Caco-2 (cell line): ENCODE data around the gene ESRRG. TPM values are rescaled to one million over a fixed set of nuclear protein-coding genes. Genes with fewer than 3 reads are reported as not detected.

Experiments
- BruUV-seq: library from RNA; stranded (reverse); fragments of 400-500 nt; replicated peaks from 2 replicates; lab custom pipeline; 2021; lab: Mats Ljungman, UMichigan
- CTCF ChIA-PET: fragments of 300-600 bp; sonication (Branson Sonifier 250); formaldehyde crosslinking; loops from one replicate; lab custom pipeline; 2022; ENCODE audit warnings: antibody characterized with exemption; lab: Charles Lee
- POLR2A ChIA-PET: fragments of 300-600 bp; sonication (Branson Sonifier 250); formaldehyde crosslinking; loops from one replicate; lab custom pipeline; 2022; ENCODE audit warnings: antibody characterized with exemption; lab: Charles Lee
- DNase-seq, 2 experiments: peaks; one replicate each; pipeline versions ENCODE4 v3.0.0 to v3.0.0-alpha.2; 2020 to 2022
- H3K27me3 ChIP-seq: replicated peaks from 2 replicates; pipeline ENCODE4 v1.6.0; 2011; ENCODE audit warnings: low read length; ENCODE audit not compliant: control insufficient read depth, insufficient read depth
- H3K36me3 ChIP-seq: 2 replicates; pipeline ENCODE4 v1.5.1; 2011; ENCODE audit warnings: low read length; ENCODE audit not compliant: control insufficient read depth, insufficient read depth
- H3K4me1 ChIP-seq: fragments of 250-450 bp; sonication (Bioruptor Pico); 2 replicates; pipeline ENCODE4 v1.5.1; 2020; ENCODE audit warnings: mild to moderate bottlenecking
- H3K4me3 ChIP-seq: 2 replicates; pipeline ENCODE4 v1.5.1; 2011; ENCODE audit warnings: low read depth, mild to moderate bottlenecking, control low read depth, low read length
- H3K9me3 ChIP-seq: fragments of 250-450 bp; sonication (Bioruptor Pico); 2 replicates; pipeline ENCODE4 v1.5.1; 2020; ENCODE audit warnings: mild to moderate bottlenecking, moderate library complexity
- H3K27ac Mint-ChIP-seq: one replicate; pipeline ENCODE4 v1.8.0; 2022; ENCODE audit warnings: mixed read lengths; ENCODE audit not compliant: unreplicated experiment
- H3K27me3 Mint-ChIP-seq: one replicate; pipeline ENCODE4 v1.8.0; 2022; ENCODE audit warnings: mixed read lengths; ENCODE audit not compliant: insufficient read depth, unreplicated experiment
- H3K36me3 Mint-ChIP-seq: one replicate; pipeline ENCODE4 v1.8.0; 2022; ENCODE audit warnings: mild to moderate bottlenecking, mixed read lengths; ENCODE audit not compliant: insufficient read depth, unreplicated experiment
- H3K4me1 Mint-ChIP-seq: one replicate; pipeline ENCODE4 v1.8.0; 2022; ENCODE audit warnings: low read depth, mixed read lengths; ENCODE audit not compliant: unreplicated experiment
- H3K4me3 Mint-ChIP-seq: one replicate; pipeline ENCODE4 v1.8.0; 2022; ENCODE audit warnings: mild to moderate bottlenecking, moderate library complexity, mixed read lengths; ENCODE audit not compliant: unreplicated experiment
- H3K9me3 Mint-ChIP-seq: one replicate; pipeline ENCODE4 v1.8.0; 2022; ENCODE audit warnings: mixed read lengths; ENCODE audit not compliant: unreplicated experiment
- intact Hi-C: fragments of 100-400 bp; cut with micrococcal nuclease; formaldehyde crosslinking; loops from one replicate; pipeline ENCODE4 v1.10.0; 2022; ENCODE audit not compliant: unreplicated experiment
- total RNA-seq: library from RNA; stranded (reverse); gene quantifications from 2 replicates; pipeline ENCODE4 v1.2.3, GENCODE V29; 2022
- TF ChIP-seq, protein P1 (sequence below), 2 experiments: fragments of 200-600 bp in 1 of 2; IDR thresholded peaks; 1 replicate in 1 of 2; 2 replicates in 1 of 2; pipeline versions ENCODE4 v1.5.1 to v1.8.0; 2011 to 2022; ENCODE audit warnings: antibody characterized with exemption in 1 of 2, control low read depth in 1 of 2, inconsistent platforms in 1 of 2, low read depth in 1 of 2, low read length in 1 of 2, mild to moderate bottlenecking in 1 of 2, moderate library complexity in 1 of 2; ENCODE audit not compliant: insufficient read depth in 1 of 2, severe bottlenecking in 1 of 2, unreplicated experiment in 1 of 2

The ESRRG gene
- total RNA-seq, 1 experiment from 2014 or later: 6.6 TPM

DNA sequence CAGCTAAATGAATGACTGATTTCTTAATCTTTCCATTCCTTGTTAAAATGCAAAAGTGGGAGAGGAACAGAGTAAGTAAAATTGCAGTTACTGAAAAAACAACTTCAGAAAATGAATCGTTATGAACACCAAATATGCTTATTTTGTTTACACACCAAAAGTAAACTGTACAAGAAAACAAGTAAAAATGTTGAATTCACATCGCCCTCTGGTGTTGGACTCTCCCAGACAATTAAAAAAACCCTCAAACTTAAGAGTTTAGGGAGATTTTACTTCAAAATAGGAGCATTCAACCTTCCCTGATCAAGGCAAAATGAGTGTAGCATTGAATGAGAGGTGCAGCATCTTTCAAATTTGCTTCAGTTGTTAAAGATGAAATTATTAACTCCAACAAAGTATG lies 19.4 kb upstream of the ESRRG start:
- no peak for DNase-seq
- no peak overlapping the region for H3K27ac Mint-ChIP-seq
- Histone ChIP-seq H3K4me1 (no peaks in the 10 kb centered on the region), H3K9me3 (no peaks in the 10 kb centered on the region), H3K4me3 (no peak overlapping the region), H3K27me3 (no peaks in the 10 kb centered on the region), H3K36me3 (no peaks in the 10 kb centered on the region)
- no TSS peak for BruUV-seq
- intact Hi-C loops: loop anchor here (1.0 to 2.0 kb wide), 2 partner anchors 142 to 432 kb away; no protein-coding TSS in a partner anchor
- no peaks in the 10 kb centered on the region for H3K9me3 Mint-ChIP-seq
- TF ChIP-seq, protein P1, sequence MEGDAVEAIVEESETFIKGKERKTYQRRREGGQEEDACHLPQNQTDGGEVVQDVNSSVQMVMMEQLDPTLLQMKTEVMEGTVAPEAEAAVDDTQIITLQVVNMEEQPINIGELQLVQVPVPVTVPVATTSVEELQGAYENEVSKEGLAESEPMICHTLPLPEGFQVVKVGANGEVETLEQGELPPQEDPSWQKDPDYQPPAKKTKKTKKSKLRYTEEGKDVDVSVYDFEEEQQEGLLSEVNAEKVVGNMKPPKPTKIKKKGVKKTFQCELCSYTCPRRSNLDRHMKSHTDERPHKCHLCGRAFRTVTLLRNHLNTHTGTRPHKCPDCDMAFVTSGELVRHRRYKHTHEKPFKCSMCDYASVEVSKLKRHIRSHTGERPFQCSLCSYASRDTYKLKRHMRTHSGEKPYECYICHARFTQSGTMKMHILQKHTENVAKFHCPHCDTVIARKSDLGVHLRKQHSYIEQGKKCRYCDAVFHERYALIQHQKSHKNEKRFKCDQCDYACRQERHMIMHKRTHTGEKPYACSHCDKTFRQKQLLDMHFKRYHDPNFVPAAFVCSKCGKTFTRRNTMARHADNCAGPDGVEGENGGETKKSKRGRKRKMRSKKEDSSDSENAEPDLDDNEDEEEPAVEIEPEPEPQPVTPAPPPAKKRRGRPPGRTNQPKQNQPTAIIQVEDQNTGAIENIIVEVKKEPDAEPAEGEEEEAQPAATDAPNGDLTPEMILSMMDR (IDR thresholded peaks at IDR 0.05; ENCODE audit: insufficient read depth in 1 of 2, low read depth in 1 of 2, low read length in 1 of 2, severe bottlenecking in 1 of 2, unreplicated experiment in 1 of 2): peak in 1 of 2 experiments; percentile 50
- no peaks in the 10 kb centered on the region for H3K4me1 Mint-ChIP-seq
- H3K4me3 Mint-ChIP-seq: no peak overlapping the region
- no peaks in the 10 kb centered on the region for H3K36me3 Mint-ChIP-seq
- ChIA-PET POLR2A (no interaction called here), CTCF (interaction anchor here (1.0 kb wide), 1 partner anchor 521 kb away, joined by 3 read pairs; no protein-coding TSS in a partner anchor)
- H3K27me3 Mint-ChIP-seq: no peaks in the 10 kb centered on the region

DNA sequence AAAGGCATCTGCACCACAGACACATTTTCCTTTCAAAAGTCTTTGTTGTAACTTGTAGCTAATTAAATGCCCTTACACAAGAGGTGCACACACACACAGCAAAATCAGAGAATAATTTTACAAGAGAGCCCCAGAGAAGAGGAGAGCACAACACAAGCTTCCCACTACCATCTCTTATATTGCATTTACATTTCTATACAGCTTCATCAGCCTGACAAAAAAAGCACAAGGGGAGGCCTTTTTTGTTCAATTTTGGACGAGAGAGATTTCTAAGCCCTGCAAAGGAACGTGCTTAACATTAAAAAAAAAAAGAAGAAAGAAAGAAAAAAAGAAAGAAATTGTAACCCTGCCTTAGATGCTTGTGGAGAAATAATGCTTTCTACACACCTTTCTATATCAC lies 17.1 kb upstream of the ESRRG start:
- TF ChIP-seq, protein P1 (IDR thresholded peaks at IDR 0.05; ENCODE audit: insufficient read depth in 1 of 2, low read depth in 1 of 2, low read length in 1 of 2, severe bottlenecking in 1 of 2, unreplicated experiment in 1 of 2): no peak
- POLR2A ChIA-PET: no interaction called here
- intact Hi-C loops: no loop called here

DNA sequence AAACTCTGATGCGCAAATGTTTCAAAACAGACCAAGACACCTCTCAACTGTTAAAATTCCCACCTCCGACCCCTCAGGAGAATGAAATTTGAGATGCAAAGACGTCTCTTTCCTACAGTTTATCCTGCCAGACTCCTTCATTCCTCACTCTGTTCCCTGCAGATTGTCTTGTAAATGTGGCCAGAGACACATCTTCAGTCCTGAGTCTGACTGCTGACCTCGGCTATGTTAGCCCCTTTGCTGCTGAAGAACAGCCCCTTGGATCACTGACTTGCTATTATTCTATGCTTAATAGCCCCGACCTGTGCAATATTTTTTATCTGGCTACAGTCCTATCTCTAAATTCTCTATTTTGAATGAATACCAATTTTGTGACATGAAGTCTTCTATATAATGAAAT lies 16.6 kb upstream of the ESRRG start:
- CTCF ChIA-PET: no interaction called here
- intact Hi-C loops: no loop called here
- no peak for DNase-seq
- Mint-ChIP-seq H3K36me3 (no peaks in the 10 kb centered on the region), H3K9me3 (no peaks in the 10 kb centered on the region), H3K4me1 (no peaks in the 10 kb centered on the region), H3K27ac (no peak overlapping the region), H3K4me3 (no peak overlapping the region), H3K27me3 (no peaks in the 10 kb centered on the region)
- POLR2A ChIA-PET: no interaction called here
- no peak overlapping the region for H3K4me3 ChIP-seq
- H3K27me3 ChIP-seq: no peaks in the 10 kb centered on the region
- TF ChIP-seq, protein P1 (IDR thresholded peaks at IDR 0.05; ENCODE audit: insufficient read depth in 1 of 2, low read depth in 1 of 2, low read length in 1 of 2, severe bottlenecking in 1 of 2, unreplicated experiment in 1 of 2): no peak
- H3K9me3 ChIP-seq: no peaks in the 10 kb centered on the region
- no TSS peak for BruUV-seq
- H3K4me1 ChIP-seq: no peaks in the 10 kb centered on the region
- no peaks in the 10 kb centered on the region for H3K36me3 ChIP-seq

More for the DNA sequence above, 17.1 kb upstream of the ESRRG start:
- H3K4me1 Mint-ChIP-seq: no peaks in the 10 kb centered on the region
- no peaks in the 10 kb centered on the region for H3K27me3 Mint-ChIP-seq
- H3K9me3 Mint-ChIP-seq: no peaks in the 10 kb centered on the region
- H3K4me3 ChIP-seq: no peak overlapping the region
- H3K27ac Mint-ChIP-seq: no peak overlapping the region
- H3K9me3 ChIP-seq: no peaks in the 10 kb centered on the region
- CTCF ChIA-PET: no interaction called here
- DNase-seq: no peak
- no peak overlapping the region for H3K4me3 Mint-ChIP-seq
- no TSS peak for BruUV-seq
- H3K36me3 ChIP-seq: no peaks in the 10 kb centered on the region
- H3K4me1 ChIP-seq: no peaks in the 10 kb centered on the region
- no peaks in the 10 kb centered on the region for H3K36me3 Mint-ChIP-seq
- H3K27me3 ChIP-seq: no peaks in the 10 kb centered on the region
